Fibroblast of lung (primary cell): ENCODE measurements around the gene RTKN2. TPM values are rescaled to one million over a fixed set of nuclear protein-coding genes. Genes with fewer than 3 reads are reported as not detected.
"Not testable (repeated sequence)": the region's sequence is repeated elsewhere in the genome, so short reads cannot be mapped to it uniquely, and the experiment has no call there.

Source experiments
- DNase-seq, 2 donors: peaks; one replicate each; pipeline versions ENCODE4 v3.0.0 to v3.0.0-alpha.2; 2010; ENCODE audit warnings: low read depth in 2 of 2
- H2AFZ ChIP-seq: 2 replicates; pipeline ENCODE4 v1.5.1; 2012; ENCODE audit warnings: low read length, control low read depth, inconsistent platforms
- H3K27ac ChIP-seq: 2 replicates; pipeline ENCODE4 v1.5.1; 2011; ENCODE audit warnings: low read length, control low read depth; ENCODE audit not compliant: insufficient read depth
- H3K27me3 ChIP-seq: 2 replicates; pipeline ENCODE4 v1.5.1; 2011; ENCODE audit warnings: mild to moderate bottlenecking, low read length; ENCODE audit not compliant: control insufficient read depth, insufficient read depth
- H3K36me3 ChIP-seq: 2 replicates; pipeline ENCODE4 v1.5.1; 2011; ENCODE audit warnings: low read length; ENCODE audit not compliant: control insufficient read depth, insufficient read depth
- H3K4me1 ChIP-seq: 2 replicates; pipeline ENCODE4 v1.5.1; 2011; ENCODE audit warnings: low read length; ENCODE audit not compliant: control insufficient read depth, insufficient read depth; ENCODE audit errors: extremely low read depth
- H3K4me2 ChIP-seq: 2 replicates; pipeline ENCODE4 v1.5.1; 2011; ENCODE audit warnings: low read length, control low read depth; ENCODE audit not compliant: insufficient read depth; ENCODE audit errors: extremely low read depth
- H3K4me3 ChIP-seq, 4 experiments: fragments of 200-600 bp in 1 of 4; sonication (generic) in 1 of 4; replicated peaks in 1 of 4; 2 replicates each; pipeline ENCODE4 v1.5.1; 2011 to 2016; ENCODE audit warnings: low read length in 4 of 4, low read depth in 3 of 4, mild to moderate bottlenecking in 3 of 4, control low read depth in 2 of 4, inconsistent platforms in 1 of 4, mixed read lengths in 1 of 4; ENCODE audit not compliant: insufficient read depth in 1 of 4; ENCODE audit errors: control extremely low read depth in 1 of 4
- H3K79me2 ChIP-seq: 2 replicates; pipeline ENCODE4 v1.5.1; 2012; ENCODE audit warnings: mild to moderate bottlenecking, low read length, inconsistent platforms; ENCODE audit not compliant: control insufficient read depth, insufficient read depth
- H3K9ac ChIP-seq: 2 replicates; pipeline ENCODE4 v1.5.1; 2011; ENCODE audit warnings: mild to moderate bottlenecking, low read length, control low read depth; ENCODE audit not compliant: insufficient read depth
- H3K9me3 ChIP-seq: 2 replicates; pipeline ENCODE4 v1.5.1; 2012; ENCODE audit warnings: low read depth, low read length; ENCODE audit not compliant: control insufficient read depth, insufficient read depth
- H4K20me1 ChIP-seq: 2 replicates; pipeline ENCODE4 v1.5.1; 2011; ENCODE audit warnings: low read length; ENCODE audit not compliant: control insufficient read depth, insufficient read depth; ENCODE audit errors: extremely low read depth
- CTCF ChIP-seq, 2 donors: IDR thresholded peaks in 1 of 2; conservative IDR thresholded peaks in 1 of 2; 1 replicate in 1 of 2; 2 replicates in 1 of 2; pipeline ENCODE4 v1.5.1; 2011 to 2012; ENCODE audit warnings: low read length in 2 of 2, control low read depth in 1 of 2, inconsistent platforms in 1 of 2, low read depth in 1 of 2, mild to moderate bottlenecking in 1 of 2
- EZH2 ChIP-seq: IDR thresholded peaks from 2 replicates; pipeline ENCODE4 v1.5.1; 2012; ENCODE audit warnings: low read length, control low read depth, mild to moderate bottlenecking; ENCODE audit errors: missing control alignments
- polyA plus RNA-seq, 2 donors: library from polyadenylated mRNA; depleted of rRNA in 1 of 2; stranded (reverse) in 1 of 2; unstranded in 1 of 2; fragments of >200 nt; gene quantifications; 2 replicates each; pipeline ENCODE4 v1.2.1, GENCODE V29; 2011 to 2012; ENCODE audit warnings: missing spikeins in 1 of 2
- total RNA-seq: library from RNA; depleted of rRNA; stranded (reverse); fragments of >200 nt; gene quantifications from 2 replicates; pipeline ENCODE4 v1.2.1, GENCODE V29; 2014

The RTKN2 gene
- total and polyA plus RNA-seq, 2 donors (not counting 1 experiment from before 2014, with no cell fraction given) = 1.1 to 1.2 TPM

- Histone ChIP-seq H3K9ac (no peak overlapping the region), H3K9me3 (no peaks in the 10 kb centered on the region), H4K20me1 (no peaks in the 10 kb centered on the region), H3K4me3 (peak overlapping the region; percentile 11 to 82 (median 43)), H3K27ac (peak overlapping the region; percentile 49), H2AFZ (no peak overlapping the region), H3K27me3 (no peaks in the 10 kb centered on the region), H3K4me1 (peaks cover 7% of the 10 kb centered on the region), H3K4me2 (peak overlapping the region; percentile 91), H3K36me3 (no peaks in the 10 kb centered on the region), H3K79me2 (peaks cover 4% of the 10 kb centered on the region)
- no peak for TF ChIP-seq CTCF (conservative IDR thresholded peaks at IDR 0.05 in 1 of 2, IDR thresholded peaks at IDR 0.05 in 1 of 2; ENCODE audit: low read depth in 1 of 2, low read length in 2 of 2)
- TF ChIP-seq EZH2 = no peak
- no peak for DNase-seq
Observed at GRCh38 chr10:62244088-62244487, 24.6 kb downstream of the RTKN2 start.

- H4K20me1 ChIP-seq = no peaks in the 10 kb centered on the region
- H3K27ac ChIP-seq = peak overlapping the region; percentile 49
- no peaks in the 10 kb centered on the region for H3K9me3 ChIP-seq
- TF ChIP-seq EZH2 (no peak), CTCF (conservative IDR thresholded peaks at IDR 0.05 in 1 of 2, IDR thresholded peaks at IDR 0.05 in 1 of 2; ENCODE audit: low read depth in 1 of 2, low read length in 2 of 2) (no peak)
- H3K27me3 ChIP-seq = no peaks in the 10 kb centered on the region
- peak overlapping the region; percentile 91 for H3K4me2 ChIP-seq
- H3K36me3 ChIP-seq = no peaks in the 10 kb centered on the region
- no peak overlapping the region for H2AFZ ChIP-seq
- peak overlapping the region; percentile 11 to 82 (median 43) for H3K4me3 ChIP-seq
- H3K9ac ChIP-seq = no peak overlapping the region
- peaks cover 4% of the 10 kb centered on the region for H3K79me2 ChIP-seq
- peaks cover 7% of the 10 kb centered on the region for H3K4me1 ChIP-seq
- no peak for DNase-seq
Observed at GRCh38 chr10:62243647-62243997, 25.0 kb downstream of the RTKN2 start.

GRCh38 chr10:62242965-62243646, 25.5 kb downstream of the RTKN2 start:
- peak overlapping the region; percentile 49 for H3K27ac ChIP-seq
- H3K4me1 ChIP-seq, H3K9ac ChIP-seq, H3K27me3 ChIP-seq, H3K9me3 ChIP-seq, H3K36me3 ChIP-seq, H4K20me1 ChIP-seq, H3K79me2 ChIP-seq, H2AFZ ChIP-seq: not testable (repeated sequence)
- H3K4me3 ChIP-seq = peak overlapping the region; percentile 11 to 82 (median 43)
- peak; percentile 95 to 98 for DNase-seq
- H3K4me2 ChIP-seq = peak overlapping the region; percentile 91

GRCh38 chr10:62241521-62241920, 27.1 kb downstream of the RTKN2 start:
- not testable (repeated sequence) for H3K36me3 ChIP-seq, H3K9me3 ChIP-seq, H3K27me3 ChIP-seq, H3K9ac ChIP-seq, H3K79me2 ChIP-seq, H4K20me1 ChIP-seq, H2AFZ ChIP-seq, H3K4me3 ChIP-seq, DNase-seq, H3K27ac ChIP-seq, H3K4me2 ChIP-seq
- peaks cover 11% of the 10 kb centered on the region for H3K4me1 ChIP-seq
